ENCODE measurements around the gene SLC7A6.
"Not testable (repeated sequence)": the region's sequence is repeated elsewhere in the genome, so short reads cannot be mapped to it uniquely, and the experiment has no call there.

The SLC7A6 gene

GRCh38 chr16:68284847-68285246 is 20.5 kb downstream of the SLC7A6 start:
- peak; percentile 40 for DNase-seq

- DNase-seq: no peak
These were observed 21.4 kb downstream of the SLC7A6 start for GRCh38 chr16:68285683-68286082.

GRCh38 chr16:68286153-68287074 is 22.1 kb downstream of the SLC7A6 start:
- DNase-seq: peak; percentile 64

DNA sequence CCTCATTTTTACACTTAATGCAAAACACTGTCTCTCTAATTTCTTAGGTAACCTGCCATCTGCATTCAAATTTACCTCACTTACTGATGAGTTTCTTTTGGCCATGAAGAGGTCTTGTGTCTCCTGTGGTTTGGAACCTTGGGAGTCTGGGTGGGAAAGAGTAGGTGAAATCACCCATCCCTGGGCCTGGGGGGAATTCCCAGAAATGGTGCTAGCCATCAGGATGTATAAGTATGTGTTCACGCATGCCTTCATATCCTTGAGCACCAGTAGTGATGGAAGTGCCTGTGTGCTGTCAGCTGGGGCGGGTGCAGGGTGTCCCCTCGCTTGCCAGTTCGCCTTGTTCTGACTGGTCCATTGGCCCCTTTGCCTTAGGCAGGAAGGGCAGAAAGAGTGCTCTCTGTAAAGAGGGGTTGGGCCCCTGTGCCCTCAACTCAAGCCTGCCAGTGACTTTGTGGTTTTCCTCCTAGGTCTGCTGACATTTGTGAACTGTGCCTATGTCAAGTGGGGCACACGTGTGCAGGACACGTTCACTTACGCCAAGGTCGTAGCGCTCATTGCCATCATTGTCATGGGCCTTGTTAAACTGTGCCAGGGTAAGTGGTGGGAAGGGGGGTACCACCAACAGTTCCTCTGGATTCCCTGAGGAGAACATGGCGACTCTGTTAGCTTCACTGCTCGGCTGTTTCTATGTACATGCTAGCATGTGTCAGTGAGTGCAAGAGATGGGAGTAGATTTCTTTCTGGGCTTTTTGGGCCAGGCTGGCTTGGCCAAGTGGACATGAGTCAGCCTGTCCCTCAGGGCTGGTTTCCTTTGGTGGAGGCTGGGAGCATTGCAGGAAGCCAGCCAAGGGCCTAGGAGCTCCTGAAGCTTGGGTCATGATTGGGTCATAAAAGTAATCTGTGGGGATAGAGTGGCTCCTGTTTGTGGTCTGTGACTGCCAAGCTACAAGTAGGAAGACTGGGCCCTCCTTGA is 23.2 kb downstream of the SLC7A6 start:
- peak; percentile 72 for DNase-seq

DNA sequence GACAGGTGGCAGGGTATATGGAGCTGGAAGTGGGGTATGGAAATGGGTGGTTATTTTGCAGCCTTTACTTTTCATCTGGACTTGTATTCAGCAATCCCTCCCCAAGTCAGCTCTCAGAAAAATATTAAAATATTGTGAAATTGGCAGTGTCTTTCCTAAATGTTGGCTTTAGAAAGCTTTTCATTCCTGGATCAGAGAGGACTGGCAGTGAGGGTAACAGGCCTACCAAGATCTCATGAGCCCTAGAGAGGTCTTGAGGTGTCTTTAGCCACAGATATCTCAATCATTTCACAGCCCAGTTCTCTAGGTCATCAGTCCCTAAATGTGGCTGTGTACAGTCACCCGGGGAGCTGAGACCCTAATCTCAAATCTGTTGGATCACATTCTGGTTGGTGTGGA is 23.9 kb downstream of the SLC7A6 start:
- no peak for DNase-seq

DNA sequence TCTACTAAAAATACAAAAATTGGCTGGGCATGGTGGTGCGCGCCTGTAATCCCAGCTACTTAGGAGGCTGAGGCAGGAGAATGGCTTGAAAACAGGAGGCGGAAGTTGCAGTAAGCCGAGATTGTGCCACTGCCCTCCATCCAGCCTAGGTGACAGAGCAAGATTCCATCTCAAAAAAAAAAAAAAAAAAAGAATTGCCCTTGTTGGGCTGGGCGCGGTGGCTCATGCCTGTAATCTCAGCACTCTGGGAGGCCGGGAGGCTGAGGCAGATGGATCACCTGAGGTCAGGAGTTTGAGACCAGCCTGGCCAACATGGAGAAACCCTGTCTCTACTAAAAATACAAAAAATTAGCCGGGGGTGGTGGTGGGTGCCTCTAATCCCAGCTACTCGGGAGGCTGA is 24.5 kb downstream of the SLC7A6 start:
- not testable (repeated sequence) for DNase-seq

DNA sequence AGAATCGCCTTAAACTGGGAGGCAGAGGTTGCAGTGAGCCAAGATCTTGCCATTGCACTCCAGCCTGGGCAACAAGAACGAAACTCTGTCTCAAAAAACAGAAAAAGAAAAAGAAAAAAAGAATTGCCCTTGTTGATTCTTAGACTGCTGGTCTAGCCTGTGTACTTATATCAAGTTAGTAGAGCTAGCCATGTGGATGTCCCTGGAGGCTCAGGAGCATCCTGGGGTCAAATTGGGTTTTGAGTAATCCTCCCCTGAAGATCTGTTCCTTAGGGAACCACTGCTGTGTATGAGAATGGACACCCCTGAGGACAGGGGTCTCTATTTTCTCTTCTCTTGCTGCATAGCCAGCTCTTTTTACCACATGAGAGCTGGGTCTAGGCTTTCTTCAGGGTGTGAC is 24.9 kb downstream of the SLC7A6 start:
- DNase-seq: no peak

- peak; percentile 58 for DNase-seq
These were observed 25.4 kb downstream of the SLC7A6 start for GRCh38 chr16:68289621-68290329.

DNA sequence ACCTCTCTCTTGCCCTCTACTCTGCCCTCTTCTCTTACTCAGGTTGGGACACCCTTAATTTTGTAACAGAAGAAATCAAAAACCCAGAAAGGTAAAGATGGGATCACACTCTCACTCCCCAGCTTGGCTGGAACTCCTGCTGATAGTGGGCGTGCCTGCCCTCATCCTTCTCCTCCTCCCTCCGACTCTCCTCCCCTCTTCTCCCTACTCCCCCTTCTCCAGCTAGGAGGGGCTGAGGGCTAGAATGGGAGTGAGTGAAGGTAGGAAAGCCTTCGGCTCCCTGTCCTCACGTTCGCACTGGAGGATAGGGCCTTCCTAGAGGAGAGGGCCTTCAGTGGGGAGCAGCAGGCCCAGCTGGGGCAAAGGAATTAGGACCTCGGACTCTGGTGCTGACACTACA is 26.1 kb downstream of the SLC7A6 start:
- no peak for DNase-seq

DNA sequence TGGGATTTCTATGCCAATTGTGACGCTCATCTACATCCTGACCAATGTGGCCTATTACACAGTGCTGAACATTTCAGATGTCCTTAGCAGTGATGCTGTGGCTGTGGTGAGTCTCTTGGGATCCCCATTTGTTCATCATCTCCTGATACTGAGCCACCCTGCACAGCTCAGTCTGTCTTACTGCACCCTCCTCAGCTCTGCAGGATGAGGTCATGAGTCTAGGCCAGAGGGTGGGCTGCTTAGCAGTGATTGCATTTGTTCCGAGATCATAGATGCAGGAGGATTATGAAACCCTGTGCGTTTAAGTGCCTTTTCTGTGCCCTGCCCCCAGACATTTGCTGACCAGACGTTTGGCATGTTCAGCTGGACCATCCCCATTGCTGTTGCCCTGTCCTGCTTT is 26.9 kb downstream of the SLC7A6 start:
- DNase-seq: no peak

GRCh38 chr16:68292425-68292824 is 28.1 kb downstream of the SLC7A6 start:
- DNase-seq: no peak

DNA sequence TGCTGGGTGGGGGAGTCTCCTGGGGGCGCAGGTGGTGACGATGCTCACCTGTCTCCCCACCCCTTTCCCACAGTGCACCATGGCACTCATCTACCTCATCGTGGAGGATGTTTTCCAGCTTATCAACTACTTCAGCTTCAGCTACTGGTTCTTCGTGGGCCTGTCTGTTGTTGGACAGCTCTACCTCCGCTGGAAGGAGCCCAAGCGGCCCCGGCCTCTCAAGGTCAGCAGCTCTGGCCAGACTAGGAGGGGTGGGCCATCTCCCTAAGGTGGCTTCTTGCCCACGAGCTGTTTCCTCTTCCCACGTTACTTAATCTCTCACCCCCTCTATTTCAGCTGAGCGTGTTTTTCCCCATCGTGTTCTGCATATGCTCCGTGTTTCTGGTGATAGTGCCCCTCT is 32.0 kb downstream of the SLC7A6 start:
- no peak for DNase-seq

DNA sequence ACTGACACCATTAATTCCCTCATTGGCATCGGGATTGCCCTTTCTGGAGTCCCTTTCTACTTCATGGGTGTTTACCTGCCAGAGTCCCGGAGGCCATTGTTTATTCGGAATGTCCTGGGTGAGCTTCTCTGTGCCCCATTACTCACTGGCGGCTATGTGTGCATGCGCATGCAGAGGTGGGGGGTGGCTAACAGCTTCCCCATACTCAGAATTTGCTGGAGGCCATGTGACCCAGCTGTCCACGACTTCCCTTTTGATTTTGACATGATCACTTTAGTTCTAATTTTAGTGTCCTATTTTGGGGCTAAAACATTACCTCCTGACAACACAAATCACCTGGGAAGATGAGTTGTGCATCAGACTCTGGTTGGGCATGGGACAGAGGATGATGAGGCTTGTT is 32.4 kb downstream of the SLC7A6 start:
- DNase-seq: no peak

DNA sequence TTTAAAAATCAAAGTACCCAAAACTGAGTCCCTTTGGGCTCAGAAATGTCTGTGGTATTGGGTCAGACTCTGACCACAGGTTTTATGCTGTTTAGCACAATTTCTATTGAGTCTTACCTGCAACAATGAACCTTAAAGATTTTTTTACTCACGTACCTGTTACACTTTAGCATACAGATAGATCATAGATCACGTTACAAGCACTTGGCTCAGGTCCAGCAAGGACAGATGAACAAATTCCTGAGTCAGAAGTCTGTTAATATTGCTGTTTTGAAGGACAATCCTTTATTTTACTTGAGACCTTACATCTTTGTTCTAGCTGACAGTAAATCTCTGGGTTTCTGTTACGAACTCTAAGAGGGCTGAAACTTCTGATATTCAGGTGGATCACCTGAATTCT is 33.6 kb downstream of the SLC7A6 start:
- no peak for DNase-seq

GRCh38 chr16:68298312-68298711 is 34.0 kb downstream of the SLC7A6 start:
- no peak for DNase-seq

- DNase-seq: no peak
These were observed 34.7 kb downstream of the SLC7A6 start for GRCh38 chr16:68298907-68299561.

DNA sequence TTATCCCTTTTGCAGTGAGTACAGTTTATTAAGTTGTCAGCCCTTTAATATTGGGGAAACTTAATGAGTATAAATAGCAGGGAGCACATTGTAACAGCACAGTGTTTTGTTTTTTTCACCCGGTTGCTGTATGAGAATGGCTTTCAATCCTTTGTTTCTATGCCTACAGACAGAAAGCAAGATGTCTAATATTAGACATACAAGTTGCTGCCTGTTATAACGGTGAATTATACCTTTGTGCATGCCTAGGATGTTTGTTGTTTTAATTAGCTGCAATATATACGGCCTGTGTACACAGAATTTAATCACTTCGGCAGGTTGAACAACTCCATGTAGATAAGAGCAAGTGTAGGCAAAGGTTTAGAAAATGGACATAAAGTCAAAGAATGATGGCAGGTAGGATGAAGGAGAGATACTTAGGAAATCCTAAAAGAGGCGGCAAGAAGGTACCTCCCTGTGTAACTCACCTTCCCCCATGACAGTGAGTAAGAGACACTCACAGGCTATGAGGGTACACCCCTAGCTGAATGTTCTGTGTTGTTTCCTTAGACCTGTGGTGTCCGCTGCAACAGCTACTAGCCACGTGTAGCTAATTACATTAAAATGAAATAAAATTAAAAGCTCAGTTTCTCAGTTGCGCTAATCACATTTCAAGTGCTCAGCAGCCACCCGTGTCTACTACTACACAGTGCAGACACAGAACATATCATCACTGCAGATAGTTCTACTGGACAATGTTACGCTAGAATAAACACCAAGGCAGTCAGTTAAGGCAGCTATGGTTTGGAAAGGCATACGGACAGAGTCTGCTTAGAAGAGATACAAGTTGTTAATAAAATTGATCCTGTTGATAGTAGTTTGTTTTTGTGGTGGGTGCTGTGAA is 35.5 kb downstream of the SLC7A6 start:
- DNase-seq: no peak

DNA sequence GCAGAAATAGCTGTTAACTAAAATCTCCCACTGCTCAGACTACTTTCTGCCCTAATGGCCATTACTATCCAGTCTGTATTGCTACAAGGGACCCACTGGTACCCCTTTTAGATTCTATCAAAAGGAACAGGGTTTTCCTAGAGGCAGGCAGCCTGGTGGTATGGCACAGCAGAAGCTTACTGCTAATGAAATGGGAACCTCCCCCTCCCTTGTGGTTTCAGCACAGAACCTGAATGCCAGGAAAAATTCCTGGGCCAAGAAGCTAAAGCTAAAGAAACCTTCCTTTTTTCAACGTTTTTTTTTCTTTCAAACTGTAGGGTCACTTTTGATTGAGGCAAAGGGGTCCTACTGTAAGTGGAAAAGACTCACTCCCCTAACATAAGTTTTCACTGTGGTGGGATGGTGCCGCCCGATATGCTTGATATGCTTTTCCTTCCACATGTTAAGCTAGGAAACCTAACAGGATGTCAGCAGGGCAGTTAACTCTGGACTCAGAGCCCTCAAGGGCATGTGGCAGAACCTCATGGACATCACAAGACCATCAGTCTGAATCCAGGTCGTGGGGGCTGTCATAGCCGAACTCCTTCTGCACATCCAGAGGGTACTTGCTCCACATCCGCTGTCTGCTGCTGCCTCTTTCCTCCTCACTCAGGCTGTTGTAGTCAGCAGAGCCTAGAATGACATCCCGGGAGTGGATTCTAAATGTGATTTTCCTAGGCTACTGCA is 36.6 kb downstream of the SLC7A6 start:
- DNase-seq: no peak

- DNase-seq: no peak
These were observed 42.3 kb downstream of the SLC7A6 start for GRCh38 chr16:68306633-68307032.

DNA sequence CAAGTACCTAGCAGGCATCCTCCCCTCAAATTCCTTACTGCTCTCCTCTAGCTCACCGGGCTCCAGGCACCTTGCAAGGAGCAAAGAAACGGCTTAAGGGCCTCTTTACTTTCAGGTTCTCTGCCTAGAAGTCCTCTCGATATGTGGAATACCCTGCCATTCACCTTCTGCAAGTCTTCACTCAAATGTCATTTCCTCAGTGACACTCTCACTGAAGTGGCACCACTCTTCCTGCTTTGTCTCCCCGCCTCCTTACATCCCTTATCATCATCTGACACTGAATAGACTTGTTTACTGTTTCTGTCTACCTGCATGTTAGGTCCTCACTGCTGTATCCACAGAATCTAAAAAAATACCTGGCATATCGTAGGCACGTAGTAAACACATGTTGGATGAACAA is 45.5 kb downstream of the SLC7A6 start:
- peak; percentile 29 for DNase-seq

GRCh38 chr16:68310437-68310773 is 46.1 kb downstream of the SLC7A6 start:
- DNase-seq: no peak

Measured in CD4-positive, alpha-beta T cell treated with Interleukin-17A for 4 hours (primary cell).